Measurements from ENCODE around the gene TUSC2. TPM values are rescaled to one million over a fixed set of nuclear protein-coding genes. Genes with fewer than 3 reads are reported as not detected.

Gene TUSC2
- polyA plus RNA-seq, 1 of the 3 experiments (the other 2 are of a cell fraction): 58.7 TPM

DNA sequence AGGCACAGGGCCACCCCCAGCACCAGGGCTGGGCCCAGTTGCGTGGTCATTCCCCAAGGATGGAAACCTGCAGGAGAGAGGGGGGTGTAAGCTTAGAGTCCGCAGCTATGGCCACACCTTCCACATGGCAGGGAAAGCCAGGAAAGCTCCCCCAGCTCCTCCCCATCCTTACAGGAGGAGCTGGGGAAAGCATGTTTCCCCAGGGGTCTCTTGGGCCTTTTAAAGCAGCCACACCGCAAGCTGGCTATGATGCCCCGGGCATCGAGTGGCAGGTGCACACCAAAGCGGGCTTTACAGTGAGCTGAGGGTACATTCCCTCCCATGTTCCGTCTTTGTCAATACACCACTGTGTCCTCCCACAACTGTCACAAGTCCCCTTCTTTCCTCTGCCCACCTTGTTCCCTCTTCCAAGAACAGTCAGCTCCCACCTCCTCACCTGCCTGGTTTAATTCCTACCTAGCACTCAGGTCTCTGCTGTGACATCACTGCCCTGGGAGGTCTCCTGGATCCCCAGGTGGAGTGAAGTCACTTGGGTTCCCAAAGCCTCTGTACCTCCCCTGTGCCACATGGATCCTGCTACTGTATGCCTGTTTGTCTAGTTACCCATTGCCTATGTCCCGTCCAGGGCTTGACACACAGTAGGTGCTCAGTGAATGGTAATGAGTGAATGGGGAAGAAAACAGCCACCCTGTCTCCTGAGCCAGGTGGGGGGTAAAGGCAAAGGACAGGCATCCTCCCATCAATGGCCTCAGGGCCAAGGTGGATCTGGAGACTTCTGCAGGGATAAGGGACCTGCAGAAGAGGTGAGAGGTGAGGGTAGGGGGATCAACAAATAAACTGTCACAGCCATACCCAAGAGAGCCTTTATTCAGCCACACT is 32.2 kb downstream of the TUSC2 start:
- WGBS (ENCODE audit: low lambda C conversion rate): 80% methylated on average over 5 of the region's 8 CpGs
- POLR2A ChIA-PET: no interaction called here

DNA sequence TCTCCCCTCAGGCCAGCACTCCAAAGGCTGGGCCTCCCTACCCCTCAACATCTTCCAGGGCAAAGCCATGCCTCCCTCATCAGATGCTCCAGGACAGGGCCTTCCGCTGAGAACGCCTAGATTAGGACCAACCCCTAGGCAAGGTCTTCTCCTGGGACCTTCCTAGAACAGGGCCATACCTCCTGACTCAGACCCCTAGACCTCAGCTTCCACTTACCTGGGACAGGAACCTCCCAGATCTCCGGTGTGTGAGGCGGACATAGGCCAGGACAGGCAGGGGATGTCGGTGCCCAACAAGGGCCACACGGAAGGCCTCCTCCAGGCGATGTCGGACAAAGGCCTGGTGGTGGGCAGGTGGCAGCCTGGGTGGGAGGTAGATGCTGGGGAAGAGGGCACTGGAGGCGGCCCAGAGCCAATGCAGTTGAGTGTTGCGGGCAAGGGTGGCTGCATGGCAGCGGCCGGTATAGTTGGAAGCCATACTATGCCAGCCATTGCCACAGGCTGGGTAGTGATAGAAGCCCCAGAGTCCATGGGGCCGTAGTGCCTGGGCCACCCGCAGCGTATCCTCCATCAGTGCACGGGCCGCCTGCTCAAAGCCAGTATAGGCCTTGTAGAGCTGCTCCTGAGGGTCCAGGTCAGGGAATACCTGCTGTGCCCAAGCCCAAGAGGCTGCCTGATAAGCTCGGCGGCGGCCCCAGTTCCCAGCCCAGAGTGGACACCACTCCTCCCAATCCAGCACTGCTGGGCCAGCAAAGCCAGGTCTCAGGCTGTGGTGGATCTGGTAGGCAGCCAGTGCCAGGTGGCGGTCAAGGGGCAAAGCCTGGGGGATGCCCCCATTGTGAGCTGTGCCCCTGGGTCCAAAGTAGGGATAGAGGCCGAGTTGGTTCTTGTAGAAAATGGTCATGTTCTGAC is 33.3 kb downstream of the TUSC2 start:
- CTCF ChIA-PET: interaction anchor here (0.7 to 1.5 kb wide), 6 partner anchors 20 to 319 kb away, joined by 3 to 5 read pairs (median 4); no protein-coding TSS in a partner anchor
- H3K4me2 ChIP-seq: no peak overlapping the region
- H3K4me3 ChIP-seq (ENCODE audit: low read depth in 2 of 2, low read length in 1 of 2): no peak overlapping the region
- H3K9me2 ChIP-seq: no peaks in the 10 kb centered on the region
- H3K27ac ChIP-seq (ENCODE audit: low read depth in 2 of 2, low read length in 1 of 2): no peak overlapping the region
- peaks cover 28% of the 10 kb centered on the region for H3K79me2 ChIP-seq (ENCODE audit: insufficient read depth)
- H3K9me3 ChIP-seq: no peaks in the 10 kb centered on the region
- POLR2A ChIA-PET: interaction anchor here (0.6 kb wide), 1 partner anchor 30 kb away, joined by 3 read pairs; no protein-coding TSS in a partner anchor
- H3K27me3 ChIP-seq (ENCODE audit: insufficient read depth): no peaks in the 10 kb centered on the region
- H3K9ac ChIP-seq: no peak overlapping the region
- H3K4me1 ChIP-seq (ENCODE audit: control insufficient read depth in 1 of 2, insufficient read depth in 2 of 2, low read depth in 1 of 2, low read length in 1 of 2): peaks cover 9 to 26% of the 10 kb centered on the region in 2 experiments; a peak in 2 of 4 replicates
- TF ChIP-seq, protein P1, sequence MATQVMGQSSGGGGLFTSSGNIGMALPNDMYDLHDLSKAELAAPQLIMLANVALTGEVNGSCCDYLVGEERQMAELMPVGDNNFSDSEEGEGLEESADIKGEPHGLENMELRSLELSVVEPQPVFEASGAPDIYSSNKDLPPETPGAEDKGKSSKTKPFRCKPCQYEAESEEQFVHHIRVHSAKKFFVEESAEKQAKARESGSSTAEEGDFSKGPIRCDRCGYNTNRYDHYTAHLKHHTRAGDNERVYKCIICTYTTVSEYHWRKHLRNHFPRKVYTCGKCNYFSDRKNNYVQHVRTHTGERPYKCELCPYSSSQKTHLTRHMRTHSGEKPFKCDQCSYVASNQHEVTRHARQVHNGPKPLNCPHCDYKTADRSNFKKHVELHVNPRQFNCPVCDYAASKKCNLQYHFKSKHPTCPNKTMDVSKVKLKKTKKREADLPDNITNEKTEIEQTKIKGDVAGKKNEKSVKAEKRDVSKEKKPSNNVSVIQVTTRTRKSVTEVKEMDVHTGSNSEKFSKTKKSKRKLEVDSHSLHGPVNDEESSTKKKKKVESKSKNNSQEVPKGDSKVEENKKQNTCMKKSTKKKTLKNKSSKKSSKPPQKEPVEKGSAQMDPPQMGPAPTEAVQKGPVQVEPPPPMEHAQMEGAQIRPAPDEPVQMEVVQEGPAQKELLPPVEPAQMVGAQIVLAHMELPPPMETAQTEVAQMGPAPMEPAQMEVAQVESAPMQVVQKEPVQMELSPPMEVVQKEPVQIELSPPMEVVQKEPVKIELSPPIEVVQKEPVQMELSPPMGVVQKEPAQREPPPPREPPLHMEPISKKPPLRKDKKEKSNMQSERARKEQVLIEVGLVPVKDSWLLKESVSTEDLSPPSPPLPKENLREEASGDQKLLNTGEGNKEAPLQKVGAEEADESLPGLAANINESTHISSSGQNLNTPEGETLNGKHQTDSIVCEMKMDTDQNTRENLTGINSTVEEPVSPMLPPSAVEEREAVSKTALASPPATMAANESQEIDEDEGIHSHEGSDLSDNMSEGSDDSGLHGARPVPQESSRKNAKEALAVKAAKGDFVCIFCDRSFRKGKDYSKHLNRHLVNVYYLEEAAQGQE (IDR thresholded peaks at IDR 0.05; ENCODE audit: low read depth, low read length): no peak
- no peak for TF ChIP-seq ELF1 (IDR thresholded peaks at IDR 0.05)
- H3F3A ChIP-seq (replicated peaks; ENCODE audit: insufficient read depth): no peaks in the 10 kb centered on the region
- no peak for DNase-seq
- WGBS (ENCODE audit: low lambda C conversion rate): 91% methylated on average over 7 of the region's 22 CpGs
- no peaks in the 10 kb centered on the region for H4K20me1 ChIP-seq (ENCODE audit: insufficient read depth)
- no peak overlapping the region for H2AFZ ChIP-seq (ENCODE audit: low read depth)
- H3K36me3 ChIP-seq (replicated peaks in 1 of 2; ENCODE audit: control insufficient read depth in 1 of 2, insufficient read depth in 2 of 2, low read length in 1 of 2): peaks cover 0 to 10% of the 10 kb centered on the region in 2 experiments

More for the DNA sequence above, 32.2 kb downstream of the TUSC2 start:
- no peaks in the 10 kb centered on the region for H3F3A ChIP-seq (replicated peaks; ENCODE audit: insufficient read depth)
- no peak overlapping the region for H3K27ac ChIP-seq (ENCODE audit: low read depth in 2 of 2, low read length in 1 of 2)
- TF ChIP-seq, protein P2, sequence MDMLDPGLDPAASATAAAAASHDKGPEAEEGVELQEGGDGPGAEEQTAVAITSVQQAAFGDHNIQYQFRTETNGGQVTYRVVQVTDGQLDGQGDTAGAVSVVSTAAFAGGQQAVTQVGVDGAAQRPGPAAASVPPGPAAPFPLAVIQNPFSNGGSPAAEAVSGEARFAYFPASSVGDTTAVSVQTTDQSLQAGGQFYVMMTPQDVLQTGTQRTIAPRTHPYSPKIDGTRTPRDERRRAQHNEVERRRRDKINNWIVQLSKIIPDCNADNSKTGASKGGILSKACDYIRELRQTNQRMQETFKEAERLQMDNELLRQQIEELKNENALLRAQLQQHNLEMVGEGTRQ (IDR thresholded peaks at IDR 0.05; ENCODE audit: borderline replicate concordance, low read depth, low read length): no peak
- TF ChIP-seq TCF12 (IDR thresholded peaks at IDR 0.05) (no peak), CHD2 (IDR thresholded peaks at IDR 0.05; ENCODE audit: low read length, partially characterized antibody) (no peak), MEF2A (IDR thresholded peaks at IDR 0.05; ENCODE audit: borderline replicate concordance, low read depth) (no peak), MXI1 (IDR thresholded peaks at IDR 0.05; ENCODE audit: low read depth, low read length) (no peak), GABPA (IDR thresholded peaks at IDR 0.05; ENCODE audit: low read depth) (no peak), NRF1 (IDR thresholded peaks at IDR 0.05; ENCODE audit: low read depth, low read length) (no peak), SMC3 (IDR thresholded peaks at IDR 0.05; ENCODE audit: low read depth, low read length) (no peak), FOSL2 (IDR thresholded peaks at IDR 0.05; ENCODE audit: borderline replicate concordance, low read depth) (no peak), RFX5 (IDR thresholded peaks at IDR 0.05; ENCODE audit: low read length) (no peak)
- TF ChIP-seq, protein P3, sequence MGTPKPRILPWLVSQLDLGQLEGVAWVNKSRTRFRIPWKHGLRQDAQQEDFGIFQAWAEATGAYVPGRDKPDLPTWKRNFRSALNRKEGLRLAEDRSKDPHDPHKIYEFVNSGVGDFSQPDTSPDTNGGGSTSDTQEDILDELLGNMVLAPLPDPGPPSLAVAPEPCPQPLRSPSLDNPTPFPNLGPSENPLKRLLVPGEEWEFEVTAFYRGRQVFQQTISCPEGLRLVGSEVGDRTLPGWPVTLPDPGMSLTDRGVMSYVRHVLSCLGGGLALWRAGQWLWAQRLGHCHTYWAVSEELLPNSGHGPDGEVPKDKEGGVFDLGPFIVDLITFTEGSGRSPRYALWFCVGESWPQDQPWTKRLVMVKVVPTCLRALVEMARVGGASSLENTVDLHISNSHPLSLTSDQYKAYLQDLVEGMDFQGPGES (IDR thresholded peaks at IDR 0.05; ENCODE audit: low read depth, low read length): no peak
- H3K79me2 ChIP-seq (ENCODE audit: insufficient read depth): peaks cover 21% of the 10 kb centered on the region
- no peaks in the 10 kb centered on the region for H4K20me1 ChIP-seq (ENCODE audit: insufficient read depth)
- peaks cover 0 to 6% of the 10 kb centered on the region in 2 experiments for H3K36me3 ChIP-seq (replicated peaks in 1 of 2; ENCODE audit: control insufficient read depth in 1 of 2, insufficient read depth in 2 of 2, low read length in 1 of 2)
- no peak overlapping the region for H2AFZ ChIP-seq (ENCODE audit: low read depth)
- CTCF ChIA-PET: interaction anchor here (0.7 to 1.5 kb wide), 6 partner anchors 21 to 318 kb away, joined by 3 to 5 read pairs (median 4); no protein-coding TSS in a partner anchor
- no peak for DNase-seq
- no peak overlapping the region for H3K4me2 ChIP-seq
- no peak overlapping the region for H3K4me3 ChIP-seq (ENCODE audit: low read depth in 2 of 2, low read length in 1 of 2)
- H3K9ac ChIP-seq: no peak overlapping the region
- H3K4me1 ChIP-seq (ENCODE audit: control insufficient read depth in 1 of 2, insufficient read depth in 2 of 2, low read depth in 1 of 2, low read length in 1 of 2): peaks cover 13 to 36% of the 10 kb centered on the region in 2 experiments; a peak in 3 of 4 replicates
- H3K27me3 ChIP-seq (ENCODE audit: insufficient read depth): no peaks in the 10 kb centered on the region
- H3K9me2 ChIP-seq: no peaks in the 10 kb centered on the region
- H3K9me3 ChIP-seq: no peaks in the 10 kb centered on the region
